GM12891 (cell line): ENCODE data around the gene EML4.

Experiments used
- POLR2A ChIP-seq: IDR thresholded peaks from 2 replicates; pipeline ENCODE4 v1.6.1; 2011; ENCODE audit warnings: low read depth, low read length, control low read depth
- POLR2AphosphoS5 ChIP-seq: IDR thresholded peaks from 2 replicates; pipeline ENCODE4 v1.6.1; 2011; ENCODE audit warnings: low read depth, low read length, control low read depth
- SPI1 ChIP-seq: IDR thresholded peaks from 2 replicates; pipeline ENCODE4 v1.6.1; 2011; ENCODE audit warnings: low read depth, low read length, control low read depth
- TAF1 ChIP-seq: IDR thresholded peaks from 2 replicates; pipeline ENCODE4 v1.6.1; 2011; ENCODE audit warnings: low read depth, low read length, control low read depth

- TF ChIP-seq SPI1 (no peak), POLR2A (no peak), POLR2AphosphoS5 (no peak), TAF1 (no peak)
Measured at GRCh38 chr2:42337356-42337820, 168.2 kb downstream of the EML4 start.
